Measurements from ENCODE around the gene MAFB. TPM values are rescaled to one million over a fixed set of nuclear protein-coding genes. Genes with fewer than 3 reads are reported as not detected.

MAFB gene
- total RNA-seq, 1 experiment from 2014 or later: 0.85 TPM

- H2BK5ac ChIP-seq (ENCODE audit: insufficient read length, low read length): no peak overlapping the region
- no peak overlapping the region for H3K27ac Mint-ChIP-seq
Measured at GRCh38 chr20:40718982-40719729, 30.1 kb upstream of the MAFB start.

More at GRCh38 chr20:40718982-40719729, 30.1 kb upstream of the MAFB start:
- H4K5ac ChIP-seq (ENCODE audit: insufficient read length, low read depth, low read length): no peak overlapping the region
- H3K36me3 Mint-ChIP-seq (ENCODE audit: insufficient read depth in 1 of 3, low read depth in 3 of 3): no peaks in the 10 kb centered on the region
- no peak overlapping the region for H3T11ph ChIP-seq (ENCODE audit: low read length)
- H3K4me2 ChIP-seq (ENCODE audit: insufficient read depth, insufficient read length, low read length): no peak overlapping the region
- H4K20me1 ChIP-seq (ENCODE audit: control insufficient read depth, insufficient read depth, insufficient read length): no peaks in the 10 kb centered on the region
- no peaks in the 10 kb centered on the region for H3K9me3 ChIP-seq (ENCODE audit: control insufficient read depth, low read depth, low read length)
- no peak overlapping the region for H2AK5ac ChIP-seq (ENCODE audit: insufficient read length, low read length)
- H3K27me3 ChIP-seq (ENCODE audit: insufficient read depth, low read length): no peaks in the 10 kb centered on the region
- peaks cover 4 to 7% of the 10 kb centered on the region in 2 experiments; a peak in 2 of 4 replicates for H3K4me1 Mint-ChIP-seq
- no CpG with 5 or more reads among the region's 8 CpGs for WGBS (ENCODE audit: extremely low coverage, insufficient read length, low lambda C conversion rate)
- no peaks in the 10 kb centered on the region for H3K23me2 ChIP-seq (ENCODE audit: insufficient read length, low read depth, low read length, poor library complexity, severe bottlenecking)
- H3K9me3 Mint-ChIP-seq: no peaks in the 10 kb centered on the region
- H3K56ac ChIP-seq (ENCODE audit: insufficient read length, low read depth, low read length): no peak overlapping the region
- no peak overlapping the region for H2BK20ac ChIP-seq (ENCODE audit: low read depth, low read length, poor library complexity, severe bottlenecking)
- no peak overlapping the region for H4K91ac ChIP-seq (ENCODE audit: insufficient read length, low read depth, low read length)
- H3K27ac ChIP-seq (ENCODE audit: insufficient read length, low read depth, low read length): no peak overlapping the region
- H4K8ac ChIP-seq (replicated peaks; ENCODE audit: insufficient read length, low read depth, low read length): no peak overlapping the region
- no peak overlapping the region for H3K4ac ChIP-seq (ENCODE audit: low read depth, low read length)
- no peak overlapping the region for H3K9ac ChIP-seq (ENCODE audit: extremely low read depth, insufficient read length, low read length)
- H3K14ac ChIP-seq (ENCODE audit: insufficient read depth, low read length): no peak overlapping the region
- no peak overlapping the region for H2BK120ac ChIP-seq (ENCODE audit: low read depth, low read length, poor library complexity, severe bottlenecking)
- no peaks in the 10 kb centered on the region for H3K79me2 ChIP-seq (ENCODE audit: insufficient read depth, low read length)
- peaks cover 2% of the 10 kb centered on the region; the same call in 1 of the 2 replicates for H3K27me3 Mint-ChIP-seq (ENCODE audit: low read depth)
- no peak for TF ChIP-seq CTCF (conservative IDR thresholded peaks at IDR 0.05)
- H2BK15ac ChIP-seq (ENCODE audit: low read depth, low read length): no peak overlapping the region
- no peak for DNase-seq
- no peak overlapping the region for H3K18ac ChIP-seq (ENCODE audit: insufficient read length, low read depth, low read length)
- no peak overlapping the region for H3K23ac ChIP-seq (ENCODE audit: insufficient read length, low read depth, low read length)
- no peak overlapping the region for H2BK12ac ChIP-seq (ENCODE audit: insufficient read length, low read depth, low read length)
- H3K4me3 Mint-ChIP-seq: no peak overlapping the region
- H3K79me1 ChIP-seq (ENCODE audit: insufficient read depth, low read depth, low read length, poor library complexity, severe bottlenecking): no peaks in the 10 kb centered on the region
- H3K4me1 ChIP-seq (ENCODE audit: insufficient read depth, low read length): no peaks in the 10 kb centered on the region
- no peak overlapping the region for H2AFZ ChIP-seq (ENCODE audit: low read length)
